C4-2B (cell line): ENCODE data around the gene CDC42SE2.
"Not testable (repeated sequence)": the region's sequence is repeated elsewhere in the genome, so short reads cannot be mapped to it uniquely, and the experiment has no call there.

ENCODE experiments used
- H3K27ac ChIP-seq: fragments of 450-650 bp; 2 replicates; pipeline ENCODE4 v1.5.1; 2017
- CTCF ChIP-seq: fragments of 450-650 bp; conservative IDR thresholded peaks from 2 replicates; pipeline ENCODE4 v1.5.1; 2017; ENCODE audit warnings: mild to moderate bottlenecking
- ZFX ChIP-seq: fragments of 450-650 bp; IDR thresholded peaks from 2 replicates; pipeline ENCODE4 v1.6.1; 2017

CDC42SE2 gene

GRCh38 chr5:131262953-131263541 lies 806 bp upstream of the CDC42SE2 start:
- no peak for TF ChIP-seq ZFX
- TF ChIP-seq CTCF: no peak
- H3K27ac ChIP-seq: peak overlapping the region; percentile 95

- H3K27ac ChIP-seq: peak overlapping the region; percentile 95
- TF ChIP-seq CTCF (no peak), ZFX (no peak)
These were observed 722 bp downstream of the CDC42SE2 start for GRCh38 chr5:131264451-131265099.

GRCh38 chr5:131265311-131265803 lies 1.5 kb downstream of the CDC42SE2 start:
- H3K27ac ChIP-seq: no peak overlapping the region
- TF ChIP-seq ZFX (no peak), CTCF (peak; percentile 68)

- H3K27ac ChIP-seq: no peak overlapping the region
- TF ChIP-seq ZFX: no peak
- TF ChIP-seq CTCF: no peak
These were observed 2.7 kb downstream of the CDC42SE2 start for GRCh38 chr5:131266370-131267060.

GRCh38 chr5:131268758-131269370 lies 5.0 kb downstream of the CDC42SE2 start:
- TF ChIP-seq CTCF (no peak), ZFX (no peak)
- H3K27ac ChIP-seq: no peak overlapping the region

- H3K27ac ChIP-seq: no peak overlapping the region
- TF ChIP-seq CTCF (no peak), ZFX (no peak)
These were observed 7.0 kb downstream of the CDC42SE2 start for GRCh38 chr5:131270809-131271208.

GRCh38 chr5:131271888-131272287 lies 8.0 kb downstream of the CDC42SE2 start:
- H3K27ac ChIP-seq: not testable (repeated sequence)
